Thyroid gland (tissue), 4 donors: ENCODE measurements around the gene CD300A.

Experiments used
- CTCF ChIP-seq, 6 experiments: fragments of 200-600 bp in 3 of 6; fragments of 450-650 bp in 3 of 6; sonication (generic) in 3 of 6; IDR thresholded peaks; one replicate each; pipeline ENCODE4 v1.5.1; 2016 to 2019; ENCODE audit warnings: antibody characterized with exemption in 6 of 6, mild to moderate bottlenecking in 2 of 6, inconsistent platforms in 1 of 6, moderate library complexity in 1 of 6
- POLR2A ChIP-seq, 2 donors: fragments of 450-650 bp; IDR thresholded peaks; one replicate each; pipeline ENCODE4 v1.6.1; 2017; ENCODE audit warnings: antibody characterized with exemption in 2 of 2, mild to moderate bottlenecking in 2 of 2, moderate library complexity in 1 of 2

GRCh38 chr17:74460241-74460640 lies 6.2 kb upstream of the CD300A start:
- TF ChIP-seq CTCF (IDR thresholded peaks at IDR 0.05): no peak
- TF ChIP-seq POLR2A (IDR thresholded peaks at IDR 0.05): no peak
